Measurements from ENCODE around the gene MIOS. TPM values are rescaled to one million over a fixed set of nuclear protein-coding genes. Genes with fewer than 3 reads are reported as not detected.
"Not testable (repeated sequence)": the region's sequence is repeated elsewhere in the genome, so short reads cannot be mapped to it uniquely, and the experiment has no call there.

Gene MIOS
- polyA plus RNA-seq, 3 donors = 18.3 to 32.6 (median 20.2) TPM

DNA sequence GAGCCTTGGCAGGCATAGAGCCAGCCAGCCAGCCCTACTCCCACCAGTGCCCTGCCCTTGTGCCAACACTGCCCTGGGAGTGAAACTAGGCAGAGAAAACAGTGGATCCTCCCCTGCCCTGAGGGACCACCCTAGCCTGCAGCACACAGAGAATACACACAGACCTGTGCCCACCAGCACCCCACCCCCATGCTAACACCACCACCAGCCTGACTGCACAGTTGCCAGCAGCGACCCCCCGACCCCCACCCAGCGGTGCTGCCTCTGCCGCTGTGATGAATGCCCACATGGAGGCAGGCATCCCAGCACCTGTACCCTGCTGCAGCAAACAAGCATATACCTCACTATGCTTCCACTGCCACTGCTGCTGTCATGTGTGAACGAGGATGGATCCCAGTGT, 9.4 kb upstream of the MIOS start:
- Histone ChIP-seq H3K4me3 (replicated peaks in 1 of 3; ENCODE audit: low read depth in 2 of 3, low read length in 3 of 3) (no peak overlapping the region), H4K20me1 (ENCODE audit: insufficient read depth, low read length) (no peaks in the 10 kb centered on the region), H3K4me1 (ENCODE audit: control insufficient read depth in 1 of 2, insufficient read depth in 2 of 2, low read length in 2 of 2) (no peaks in the 10 kb centered on the region), H3K79me2 (ENCODE audit: insufficient read depth, low read length) (no peaks in the 10 kb centered on the region), H3K9ac (ENCODE audit: insufficient read depth, low read length, poor library complexity, severe bottlenecking) (no peak overlapping the region), H3K27me3 (ENCODE audit: control insufficient read depth in 2 of 2, insufficient read depth in 2 of 2, low read length in 2 of 2) (no peaks in the 10 kb centered on the region), H3K9me3 (replicated peaks in 1 of 2; ENCODE audit: control insufficient read depth in 1 of 2, insufficient read depth in 1 of 2, low read length in 2 of 2) (no peaks in the 10 kb centered on the region), H3K4me2 (replicated peaks; ENCODE audit: extremely low read depth, low read length, poor library complexity, severe bottlenecking) (no peak overlapping the region), H3K27ac (ENCODE audit: low read depth in 1 of 2, low read length in 2 of 2) (no peak overlapping the region), H3K36me3 (replicated peaks in 1 of 2; ENCODE audit: control insufficient read depth in 1 of 2, insufficient read depth in 2 of 2, low read length in 2 of 2) (no peaks in the 10 kb centered on the region), H2AFZ (ENCODE audit: insufficient read depth, low read depth, low read length, poor library complexity, severe bottlenecking) (no peak overlapping the region)
- H3K9me3 Mint-ChIP-seq = peaks cover 4 to 30% (median 18%) of the 10 kb centered on the region in 7 donors
- no peak overlapping the region for H3K4me3 Mint-ChIP-seq
- no peak for DNase-seq
- WGBS (ENCODE audit: insufficient coverage) = 100% methylated on average over 5 of the region's 5 CpGs
- intact Hi-C loops (cut with micrococcal nuclease) = no loop called here
- no peaks in the 10 kb centered on the region for H3K4me1 Mint-ChIP-seq
- TF ChIP-seq, protein P1, sequence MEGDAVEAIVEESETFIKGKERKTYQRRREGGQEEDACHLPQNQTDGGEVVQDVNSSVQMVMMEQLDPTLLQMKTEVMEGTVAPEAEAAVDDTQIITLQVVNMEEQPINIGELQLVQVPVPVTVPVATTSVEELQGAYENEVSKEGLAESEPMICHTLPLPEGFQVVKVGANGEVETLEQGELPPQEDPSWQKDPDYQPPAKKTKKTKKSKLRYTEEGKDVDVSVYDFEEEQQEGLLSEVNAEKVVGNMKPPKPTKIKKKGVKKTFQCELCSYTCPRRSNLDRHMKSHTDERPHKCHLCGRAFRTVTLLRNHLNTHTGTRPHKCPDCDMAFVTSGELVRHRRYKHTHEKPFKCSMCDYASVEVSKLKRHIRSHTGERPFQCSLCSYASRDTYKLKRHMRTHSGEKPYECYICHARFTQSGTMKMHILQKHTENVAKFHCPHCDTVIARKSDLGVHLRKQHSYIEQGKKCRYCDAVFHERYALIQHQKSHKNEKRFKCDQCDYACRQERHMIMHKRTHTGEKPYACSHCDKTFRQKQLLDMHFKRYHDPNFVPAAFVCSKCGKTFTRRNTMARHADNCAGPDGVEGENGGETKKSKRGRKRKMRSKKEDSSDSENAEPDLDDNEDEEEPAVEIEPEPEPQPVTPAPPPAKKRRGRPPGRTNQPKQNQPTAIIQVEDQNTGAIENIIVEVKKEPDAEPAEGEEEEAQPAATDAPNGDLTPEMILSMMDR (IDR thresholded peaks at IDR 0.05) = no peak
- no peaks in the 10 kb centered on the region for H3K36me3 Mint-ChIP-seq
- H3K27me3 Mint-ChIP-seq (ENCODE audit: low read depth in 3 of 3) = peaks cover 0 to 2% (median 0%) of the 10 kb centered on the region in 3 donors
- H3K27ac Mint-ChIP-seq = no peak overlapping the region

DNA sequence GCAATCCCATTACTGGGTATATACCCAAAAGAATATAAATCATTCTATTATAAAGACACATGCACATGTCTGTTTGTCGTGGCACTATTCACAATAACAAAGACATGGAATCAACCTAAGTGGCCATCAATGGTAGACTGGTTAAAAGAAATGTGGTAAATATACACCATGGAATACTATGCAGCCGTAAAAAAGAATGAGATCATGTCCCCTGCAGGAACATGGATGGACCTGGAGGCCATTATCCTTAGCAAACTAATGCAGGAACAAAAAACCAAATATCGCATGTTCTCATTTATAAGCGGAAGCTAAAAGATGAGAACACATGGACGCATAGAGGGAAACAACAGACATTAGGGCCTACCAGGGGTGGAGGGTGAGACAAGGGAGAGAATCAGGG, 5.1 kb upstream of the MIOS start:
- not testable (repeated sequence) for H2AFZ ChIP-seq (ENCODE audit: insufficient read depth, low read depth, low read length, poor library complexity, severe bottlenecking)

More for the DNA sequence above, 5.1 kb upstream of the MIOS start:
- H3K9me3 ChIP-seq (replicated peaks in 1 of 2; ENCODE audit: control insufficient read depth in 1 of 2, insufficient read depth in 1 of 2, low read length in 2 of 2); H3K36me3 ChIP-seq (replicated peaks in 1 of 2; ENCODE audit: control insufficient read depth in 1 of 2, insufficient read depth in 2 of 2, low read length in 2 of 2); H3K27me3 Mint-ChIP-seq (ENCODE audit: low read depth in 3 of 3); DNase-seq; H3K27ac Mint-ChIP-seq; H3K4me2 ChIP-seq (replicated peaks; ENCODE audit: extremely low read depth, low read length, poor library complexity, severe bottlenecking); H3K79me2 ChIP-seq (ENCODE audit: insufficient read depth, low read length); H3K4me1 Mint-ChIP-seq; H3K4me3 Mint-ChIP-seq; H3K9ac ChIP-seq (ENCODE audit: insufficient read depth, low read length, poor library complexity, severe bottlenecking); H3K27me3 ChIP-seq (ENCODE audit: control insufficient read depth in 2 of 2, insufficient read depth in 2 of 2, low read length in 2 of 2); H3K4me3 ChIP-seq (replicated peaks in 1 of 3; ENCODE audit: low read depth in 2 of 3, low read length in 3 of 3); H4K20me1 ChIP-seq (ENCODE audit: insufficient read depth, low read length); H3K36me3 Mint-ChIP-seq; H3K27ac ChIP-seq (ENCODE audit: low read depth in 1 of 2, low read length in 2 of 2): not testable (repeated sequence)
- peaks cover 4 to 30% (median 18%) of the 10 kb centered on the region in 7 donors for H3K9me3 Mint-ChIP-seq
- peaks cover 5 to 20% of the 10 kb centered on the region in 2 donors for H3K4me1 ChIP-seq (ENCODE audit: control insufficient read depth in 1 of 2, insufficient read depth in 2 of 2, low read length in 2 of 2)
- WGBS (ENCODE audit: insufficient coverage) = 100% methylated on average over 1 of the region's 5 CpGs
- intact Hi-C loops (cut with micrococcal nuclease) = loop anchor here (10.0 kb wide), 4 partner anchors 83 to 403 kb away; partner anchors contain the start of genes UMAD1 (in 2 of the 2), C1GALT1 (in 1 of the 2) and GLCCI1 (in 1 of the 2)
